Purkinje cell (primary cell): ENCODE measurements around the gene RNF2. TPM values are rescaled to one million over a fixed set of nuclear protein-coding genes. Genes with fewer than 3 reads are reported as not detected.

ENCODE experiments used
- polyA plus RNA-seq: library from polyadenylated mRNA; unstranded; fragments of >200 nt; fragmentation: Nextera tagmentation; gene quantifications from 2 replicates; pipeline ENCODE4 v1.2.1, GENCODE V29; 2014

The RNF2 gene
- 10.4 and 11.4 TPM in 2 replicates for polyA plus RNA-seq

GRCh38 chr1:185044981-185045813 is at the start of gene RNF2:
TSS of gene RNF2 (plus strand) at chr1:185045558. CDS start at chr1:185087554, 41,996 bp downstream.

Other genes with a start within 250 kb of the RNF2 start
- 1.5 TPM in 1 of 2 replicates, not detected in the other for gene NIBAN1, start 71.0 kb upstream of the RNF2 start, polyA plus RNA-seq
- gene TRMT1L, start 111.4 kb downstream of the RNF2 start, polyA plus RNA-seq = 10.8 and 14.4 TPM in 2 replicates
- gene SWT1, start 111.6 kb downstream of the RNF2 start, polyA plus RNA-seq = 0.94 and 1.1 TPM in 2 replicates